HG03045 (cell line): ENCODE data around the gene NME7.
"Not testable (repeated sequence)": the region's sequence is repeated elsewhere in the genome, so short reads cannot be mapped to it uniquely, and the experiment has no call there.

ENCODE experiments used
- ATAC-seq: cut with Tn5 transposase; IDR thresholded peaks from one replicate; pipeline ENCODE4 v1.9.1; 2021; ENCODE audit warnings: mild to moderate bottlenecking, moderate library complexity; ENCODE audit not compliant: unreplicated experiment

Gene NME7

DNA sequence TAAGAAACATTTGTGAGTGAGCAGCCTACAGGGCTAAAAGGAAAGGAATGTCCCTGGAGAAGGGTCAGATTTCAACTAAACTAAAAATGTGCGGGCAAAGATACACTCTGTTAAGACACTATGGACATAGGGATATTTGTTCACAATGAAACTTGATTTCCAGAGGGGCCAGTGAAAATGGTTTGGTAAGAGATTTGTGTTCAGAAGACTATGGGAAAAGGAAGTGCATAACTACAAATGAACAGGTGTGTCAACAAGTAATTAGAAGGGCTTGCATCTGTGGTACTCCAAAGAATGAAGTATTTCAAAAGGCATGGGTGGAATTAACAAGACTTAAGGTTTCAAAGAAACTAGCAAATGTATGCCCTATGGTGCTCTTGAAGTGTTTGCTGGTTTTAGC, 60.4 kb downstream of the NME7 start:
- no peak for ATAC-seq

GRCh38 chr1:169305948-169306347, 61.6 kb downstream of the NME7 start:
- no peak for ATAC-seq

DNA sequence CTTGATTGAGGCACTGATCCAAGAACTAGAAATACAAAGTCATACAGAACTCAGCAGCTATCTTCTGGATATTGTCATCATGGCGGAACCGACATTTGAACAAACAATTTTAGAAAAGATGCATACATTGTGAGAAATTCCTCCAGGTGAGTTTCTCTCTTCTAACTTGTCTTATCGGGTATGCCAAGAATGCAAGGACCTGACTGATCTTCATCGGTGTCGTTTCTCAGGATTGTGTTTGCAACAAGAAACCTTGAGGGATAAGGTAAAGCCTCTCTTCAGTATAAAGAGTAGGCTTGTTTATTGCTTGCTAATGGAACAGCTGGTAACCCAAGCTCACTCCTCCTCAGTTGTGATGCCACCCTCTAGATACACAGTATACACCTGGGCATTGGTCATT, 62.2 kb downstream of the NME7 start:
- ATAC-seq = no peak

DNA sequence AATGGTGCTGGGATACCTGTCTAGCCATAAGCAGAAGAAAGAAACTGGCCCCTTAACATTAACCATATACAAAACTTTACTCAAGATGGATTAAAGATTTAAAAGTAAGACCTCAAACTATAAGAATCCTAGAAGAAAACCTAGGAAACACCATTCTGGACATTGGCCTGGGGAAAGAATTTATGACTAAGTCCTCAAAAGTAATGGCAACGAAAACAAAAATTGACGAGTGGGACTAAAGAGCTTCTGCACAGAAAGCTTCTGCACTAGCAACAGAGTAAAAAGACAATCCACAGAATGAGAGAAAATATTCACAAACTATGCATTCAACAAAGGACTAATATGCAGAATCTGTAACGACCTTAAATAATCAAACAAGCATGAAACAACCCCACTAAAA, 66.7 kb downstream of the NME7 start:
- ATAC-seq = no peak

DNA sequence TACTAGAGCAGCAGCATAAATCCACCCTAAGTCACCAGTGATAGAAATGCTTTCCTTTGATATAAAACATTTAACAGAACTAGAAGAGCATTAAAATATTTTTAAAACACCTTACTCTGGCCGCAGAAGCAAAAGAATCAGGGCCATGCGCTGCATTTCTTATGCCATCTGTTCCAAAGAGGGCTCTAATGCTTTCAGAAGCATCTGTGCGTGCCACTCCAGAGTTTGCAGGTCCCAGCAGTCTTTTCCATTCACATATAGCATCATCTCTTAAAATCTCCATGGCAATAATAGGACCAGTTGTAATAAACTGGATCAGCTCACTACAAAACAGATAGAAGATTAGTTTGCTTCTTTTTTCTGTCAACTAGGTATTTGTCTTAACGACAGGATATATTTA, 69.2 kb downstream of the NME7 start:
- no peak for ATAC-seq

GRCh38 chr1:169295846-169296245, 71.8 kb downstream of the NME7 start:
- no peak for ATAC-seq

DNA sequence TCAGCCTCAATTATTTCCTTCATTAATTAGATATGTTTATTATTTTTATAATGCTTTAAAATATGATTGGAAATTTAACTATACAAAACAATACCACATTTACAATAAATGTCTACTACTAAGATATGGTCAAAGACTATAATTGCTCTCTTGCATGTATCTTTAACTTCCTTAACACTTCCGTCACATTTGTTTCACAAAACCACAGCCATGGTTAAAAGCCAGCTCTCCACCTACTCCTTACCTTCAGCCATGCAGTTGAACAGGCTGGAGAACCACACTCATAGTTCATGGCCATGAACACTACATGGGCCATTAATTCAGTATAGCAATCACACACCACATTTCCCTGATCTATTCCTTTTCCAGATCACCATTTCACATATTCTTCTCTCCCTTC, 72.2 kb downstream of the NME7 start:
- ATAC-seq = no peak

GRCh38 chr1:169289016-169289415, 78.6 kb downstream of the NME7 start:
- ATAC-seq = no peak

DNA sequence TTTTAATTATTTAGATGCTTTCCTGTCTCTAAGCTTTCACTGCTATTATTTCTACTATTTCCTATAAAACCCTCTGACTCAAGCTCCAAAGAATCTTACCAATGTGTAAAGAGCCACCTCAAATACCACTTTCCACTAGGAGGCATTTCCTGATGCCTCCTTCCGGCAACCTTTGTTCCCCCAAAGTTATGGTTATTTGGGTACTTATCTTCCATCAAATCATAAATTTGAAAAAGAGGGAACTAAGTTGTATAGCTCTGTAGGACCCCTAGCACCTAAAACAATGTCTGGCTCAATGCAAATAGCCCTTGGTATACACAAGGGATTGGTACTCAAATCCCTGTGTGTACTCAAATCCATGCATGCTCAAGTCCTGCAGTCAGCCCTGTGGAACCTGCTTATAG, 79.6 kb downstream of the NME7 start:
- no peak for ATAC-seq

- ATAC-seq = no peak
Observed at GRCh38 chr1:169287280-169287679, 80.3 kb downstream of the NME7 start.

DNA sequence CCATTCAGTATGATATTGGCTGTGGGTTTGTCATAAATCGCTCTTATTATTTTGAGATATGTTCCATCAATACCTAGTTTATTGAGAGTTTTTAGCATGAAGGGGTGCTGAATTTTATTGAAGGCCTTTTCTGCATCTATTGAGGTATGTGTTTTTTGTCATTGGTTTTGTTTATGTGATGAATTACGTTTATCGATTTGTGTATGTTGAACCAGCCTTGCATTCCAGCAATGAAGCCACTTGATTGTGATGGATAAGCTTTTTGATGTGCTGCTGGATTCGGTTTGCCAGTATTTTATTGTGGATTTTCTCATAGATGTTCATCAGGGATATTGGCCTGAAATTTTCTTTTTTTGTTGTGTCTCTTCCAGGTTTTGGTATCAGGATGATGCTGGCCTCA, 86.0 kb downstream of the NME7 start:
- ATAC-seq = not testable (repeated sequence)

- no peak for ATAC-seq
Observed at GRCh38 chr1:169271098-169271497, 96.5 kb downstream of the NME7 start.

GRCh38 chr1:169266133-169266532, 101.5 kb downstream of the NME7 start:
- no peak for ATAC-seq

DNA sequence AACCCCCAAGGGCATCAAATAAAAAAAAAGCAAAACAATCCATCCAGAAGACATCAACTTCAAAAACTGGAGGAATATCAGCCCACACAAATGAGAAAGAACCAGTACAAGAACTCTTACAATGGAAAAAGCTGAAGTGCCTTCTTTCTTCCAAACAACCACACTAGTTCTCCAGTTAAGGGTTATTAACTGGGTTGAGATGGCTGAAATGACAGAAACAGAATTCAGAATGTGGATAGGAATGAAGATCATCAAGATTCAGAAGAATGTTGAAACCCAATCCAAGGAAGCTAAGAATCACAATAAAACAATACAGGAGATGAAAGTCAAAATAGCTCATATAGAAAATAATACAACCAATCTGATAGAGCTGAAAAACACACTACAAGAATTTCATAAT, 104.5 kb downstream of the NME7 start:
- ATAC-seq = no peak

GRCh38 chr1:169261884-169262283, 105.7 kb downstream of the NME7 start:
- no peak for ATAC-seq

GRCh38 chr1:169260478-169261151, 107.0 kb downstream of the NME7 start:
- no peak for ATAC-seq

DNA sequence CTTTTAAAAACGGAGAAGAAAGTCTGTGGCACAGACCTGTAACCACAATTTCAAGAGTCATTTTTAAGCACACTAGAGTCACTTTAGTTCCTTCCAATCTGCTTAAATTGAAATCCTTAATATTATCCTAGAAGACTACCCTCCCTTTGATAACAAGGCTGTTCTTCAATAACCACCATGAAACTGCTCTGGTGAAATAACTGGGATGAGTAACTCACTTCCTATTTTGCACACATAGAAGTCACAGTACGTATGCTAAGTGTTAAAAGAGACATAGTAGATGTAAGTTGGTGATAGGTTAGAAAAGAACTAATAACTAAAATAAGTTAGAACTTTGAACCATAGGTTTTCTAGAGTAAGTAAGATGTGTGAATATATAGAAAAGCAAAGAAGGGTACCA, 107.8 kb downstream of the NME7 start:
- no peak for ATAC-seq

- no peak for ATAC-seq
Observed at GRCh38 chr1:169250795-169251194, 116.8 kb downstream of the NME7 start.

GRCh38 chr1:169250022-169250421, 117.6 kb downstream of the NME7 start:
- ATAC-seq = no peak

DNA sequence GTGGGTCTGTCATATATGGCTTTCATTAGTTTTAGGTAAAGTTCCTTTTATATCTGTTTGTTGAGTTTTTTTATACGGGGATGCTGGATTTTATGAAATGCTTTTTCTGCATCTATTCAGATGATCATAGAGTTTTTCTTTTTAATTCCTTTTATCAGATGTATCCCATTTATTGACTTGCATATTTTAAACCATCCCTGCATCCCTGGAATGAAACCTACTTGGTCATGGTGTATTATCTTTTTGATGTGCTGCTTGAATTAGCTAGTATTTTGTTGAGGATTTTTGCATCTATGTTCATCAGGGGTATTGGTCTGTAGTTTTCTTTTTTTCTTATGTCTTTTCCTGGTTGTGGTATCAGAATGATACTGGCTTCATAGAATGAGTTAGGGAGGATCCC, 118.0 kb downstream of the NME7 start:
- ATAC-seq = no peak

DNA sequence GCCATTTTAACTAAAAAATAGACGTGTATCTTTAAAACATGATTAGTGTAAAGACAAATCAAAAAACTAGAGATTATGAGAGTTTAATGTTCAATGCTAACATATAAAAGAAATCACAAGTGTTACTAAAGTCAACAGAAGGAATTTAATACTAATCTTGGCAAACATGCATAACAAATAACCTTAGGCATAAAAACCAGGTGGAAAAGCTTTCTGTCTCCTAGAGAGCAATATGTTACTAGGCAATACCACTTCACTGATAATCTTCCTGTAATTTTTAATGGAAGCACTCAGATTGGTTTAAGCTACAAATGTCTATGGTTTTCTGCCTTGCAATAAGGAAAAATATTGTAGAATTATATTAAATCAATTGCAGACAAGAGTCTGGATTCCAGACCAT, 121.9 kb downstream of the NME7 start:
- ATAC-seq = no peak

DNA sequence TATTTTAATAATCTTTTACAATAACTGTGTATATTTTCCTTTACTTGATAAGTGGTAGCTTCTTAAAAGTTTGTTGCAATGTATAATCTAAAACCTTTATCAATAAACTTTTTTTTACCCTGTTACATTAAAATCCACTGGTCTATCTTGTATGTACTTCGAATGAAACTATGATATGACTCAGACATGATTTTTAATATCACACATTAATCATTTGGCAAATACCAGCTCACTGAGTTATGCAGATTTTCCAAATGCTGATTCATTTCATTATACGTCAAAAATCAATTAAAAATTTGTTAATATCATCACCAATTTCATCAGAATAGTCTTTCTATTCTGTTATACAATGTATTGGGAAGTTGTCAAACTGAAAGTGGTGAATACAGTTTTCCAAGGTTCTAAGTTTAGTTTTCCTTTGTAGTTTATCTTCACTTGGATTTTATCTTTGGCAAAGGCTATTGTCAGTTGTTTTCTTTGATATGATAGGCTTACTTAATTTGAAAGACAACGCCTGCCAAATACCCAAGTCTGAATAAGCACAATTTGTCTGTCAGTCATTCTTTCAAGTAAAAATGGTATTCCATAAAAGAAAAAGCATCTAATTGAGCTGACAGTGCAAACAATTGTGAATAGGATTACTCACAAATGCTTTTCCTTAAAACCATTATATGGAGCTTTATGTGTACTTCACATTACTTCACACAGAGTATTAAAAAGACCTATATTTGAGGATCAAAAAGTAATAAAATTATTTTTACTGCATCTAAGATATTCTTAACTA, 127.0 kb downstream of the NME7 start:
- no peak for ATAC-seq

DNA sequence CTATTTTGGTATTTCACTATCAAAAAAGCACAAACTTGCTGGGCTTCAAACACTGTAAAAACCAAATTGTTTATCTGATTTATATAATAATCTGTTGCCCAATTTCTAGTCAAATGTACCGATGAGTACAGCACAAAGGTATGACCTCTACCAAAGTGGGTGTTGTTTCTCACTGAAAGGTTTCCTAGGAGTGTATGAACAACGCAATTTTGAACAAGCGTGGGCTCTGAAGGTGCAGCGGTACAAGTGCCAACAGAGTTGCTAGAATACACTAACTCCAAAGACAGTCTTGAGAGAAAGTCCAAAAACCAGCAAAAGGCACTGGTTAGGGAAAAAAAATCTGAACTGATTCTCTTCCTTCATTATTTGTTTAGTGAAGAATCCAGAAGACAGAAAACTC, 130.7 kb downstream of the NME7 start:
- ATAC-seq = no peak
